Fibroblast of lung (primary cell): ENCODE measurements around the gene SYMPK.

ENCODE experiments used
- EZH2 ChIP-seq: IDR thresholded peaks from 2 replicates; pipeline ENCODE4 v1.5.1; 2012; ENCODE audit warnings: low read length, control low read depth, mild to moderate bottlenecking; ENCODE audit errors: missing control alignments
- TF ChIP-seq, protein P1 (sequence below), 2 donors: IDR thresholded peaks in 1 of 2; conservative IDR thresholded peaks in 1 of 2; 1 replicate in 1 of 2; 2 replicates in 1 of 2; pipeline ENCODE4 v1.5.1; 2011 to 2012; ENCODE audit warnings: low read length in 2 of 2, control low read depth in 1 of 2, inconsistent platforms in 1 of 2, low read depth in 1 of 2, mild to moderate bottlenecking in 1 of 2

DNA sequence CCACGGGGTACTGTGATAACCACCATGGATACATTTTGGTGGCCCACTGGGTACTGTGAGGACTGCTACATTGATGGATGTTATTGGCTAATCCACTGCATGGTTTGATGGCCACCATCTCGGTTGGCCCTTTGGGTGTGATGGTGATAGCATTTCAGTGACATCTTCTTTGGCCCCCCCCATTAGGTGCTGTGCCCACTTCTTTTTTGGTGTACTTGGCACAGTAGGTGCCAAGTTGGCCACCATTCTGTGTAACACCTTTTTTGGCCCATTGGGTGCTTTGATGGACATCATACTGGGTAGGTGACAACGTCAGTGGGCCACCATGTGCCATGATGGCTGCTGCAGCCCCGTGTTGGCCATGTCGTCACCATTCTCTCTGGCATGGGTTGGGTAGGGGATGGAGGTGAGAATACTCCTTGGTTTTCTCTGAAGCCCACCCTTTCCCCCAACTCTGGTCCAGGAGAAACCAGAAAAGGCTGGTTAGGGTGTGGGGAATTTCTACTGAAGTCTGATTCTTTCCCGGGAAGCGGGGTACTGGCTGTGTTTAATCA lies 10.3 kb upstream of the SYMPK start:
- no peak for TF ChIP-seq EZH2
- TF ChIP-seq, protein P1, sequence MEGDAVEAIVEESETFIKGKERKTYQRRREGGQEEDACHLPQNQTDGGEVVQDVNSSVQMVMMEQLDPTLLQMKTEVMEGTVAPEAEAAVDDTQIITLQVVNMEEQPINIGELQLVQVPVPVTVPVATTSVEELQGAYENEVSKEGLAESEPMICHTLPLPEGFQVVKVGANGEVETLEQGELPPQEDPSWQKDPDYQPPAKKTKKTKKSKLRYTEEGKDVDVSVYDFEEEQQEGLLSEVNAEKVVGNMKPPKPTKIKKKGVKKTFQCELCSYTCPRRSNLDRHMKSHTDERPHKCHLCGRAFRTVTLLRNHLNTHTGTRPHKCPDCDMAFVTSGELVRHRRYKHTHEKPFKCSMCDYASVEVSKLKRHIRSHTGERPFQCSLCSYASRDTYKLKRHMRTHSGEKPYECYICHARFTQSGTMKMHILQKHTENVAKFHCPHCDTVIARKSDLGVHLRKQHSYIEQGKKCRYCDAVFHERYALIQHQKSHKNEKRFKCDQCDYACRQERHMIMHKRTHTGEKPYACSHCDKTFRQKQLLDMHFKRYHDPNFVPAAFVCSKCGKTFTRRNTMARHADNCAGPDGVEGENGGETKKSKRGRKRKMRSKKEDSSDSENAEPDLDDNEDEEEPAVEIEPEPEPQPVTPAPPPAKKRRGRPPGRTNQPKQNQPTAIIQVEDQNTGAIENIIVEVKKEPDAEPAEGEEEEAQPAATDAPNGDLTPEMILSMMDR (conservative IDR thresholded peaks at IDR 0.05 in 1 of 2, IDR thresholded peaks at IDR 0.05 in 1 of 2; ENCODE audit: low read depth in 1 of 2, low read length in 2 of 2) = no peak
